K562 (cell line): ENCODE measurements around the gene PRSS27. TPM values are rescaled to one million over a fixed set of nuclear protein-coding genes. Genes with fewer than 3 reads are reported as not detected.

Experiments used
- ATAC-seq: fragments of 200-7000 bp; cut with Tn5 transposase; 3 replicates; pipeline ENCODE4 v1.9.1; 2020; ENCODE audit warnings: moderate library complexity
- BruUV-seq: library from RNA; stranded (reverse); fragments of 400-500 nt; replicated peaks from 2 replicates; lab custom pipeline; 2021; lab: Mats Ljungman, UMichigan
- CTCF ChIA-PET: fragments of 300-600 bp; formaldehyde crosslinking; extraction: SDS; loops from one replicate; lab custom pipeline; 2021; ENCODE audit warnings: low intra/inter-chr PET ratio; lab: Yijun Ruan, JAX
- POLR2A ChIA-PET: fragments of 300-600, 350-650 bp; sonication (Branson Sonifier 250); formaldehyde crosslinking; extraction: SDS; loops from one replicate; lab custom pipeline; 2021; ENCODE audit warnings: antibody characterized with exemption, inconsistent platforms; lab: Yijun Ruan, JAX
- DNase-seq, 4 experiments: peaks; one replicate each; pipeline versions ENCODE4 v3.0.0 to v3.0.0-alpha.2; 2011 to 2018; ENCODE audit warnings: low spot score in 3 of 4, mixed read lengths in 3 of 4; ENCODE audit errors: extremely low read depth in 1 of 4
- FAIRE-seq: peaks from 2 replicates; lab custom pipeline; 2011; peaks lifted over from hg19 to GRCh38; lab: Jason Lieb, UNC
- H2AFZ ChIP-seq: 2 replicates; pipeline ENCODE4 v1.6.0; 2011; ENCODE audit warnings: low read depth, low read length, control low read depth, inconsistent platforms
- H3K27ac ChIP-seq: fragments of 200-600 bp; 3 replicates; pipeline ENCODE4 v1.8.0; 2011; ENCODE audit warnings: low read depth, mild to moderate bottlenecking, control low read depth, inconsistent platforms, low read length, moderate library complexity, mixed read lengths; ENCODE audit errors: extremely low read depth
- H3K27me3 ChIP-seq, 2 experiments: fragments of 300-600 bp in 1 of 2; 2 replicates in 1 of 2; 3 replicates in 1 of 2; pipeline versions ENCODE4 v1.6.0 to v1.8.0; 2011; ENCODE audit warnings: inconsistent platforms in 2 of 2, low read length in 2 of 2, mild to moderate bottlenecking in 1 of 2, mixed read lengths in 1 of 2, moderate library complexity in 1 of 2; ENCODE audit not compliant: control insufficient read depth in 2 of 2, insufficient read depth in 2 of 2
- H3K36me3 ChIP-seq: fragments of 300-600 bp; 3 replicates; pipeline ENCODE4 v1.8.0; 2011; ENCODE audit warnings: mild to moderate bottlenecking, low read length, inconsistent platforms; ENCODE audit not compliant: control insufficient read depth, insufficient read depth
- H3K4me1 ChIP-seq, 2 experiments: fragments of 200-600 bp in 1 of 2; replicated peaks in 1 of 2; 2 replicates in 1 of 2; 3 replicates in 1 of 2; pipeline versions ENCODE4 v1.5.1 to v1.8.0; 2011; ENCODE audit warnings: inconsistent platforms in 2 of 2, low read length in 2 of 2, mild to moderate bottlenecking in 1 of 2, mixed read lengths in 1 of 2, moderate library complexity in 1 of 2; ENCODE audit not compliant: control insufficient read depth in 2 of 2, insufficient read depth in 2 of 2
- H3K4me2 ChIP-seq: 2 replicates; pipeline ENCODE4 v1.6.1; 2011; ENCODE audit warnings: low read length, control low read depth, inconsistent platforms, mixed read lengths; ENCODE audit not compliant: insufficient read depth
- H3K4me3 ChIP-seq: fragments of 200-600 bp; sonication (generic), shearing (Covaris generic); 2 replicates; pipeline ENCODE4 v1.5.1; 2016; ENCODE audit warnings: control low read depth, inconsistent platforms
- H3K79me2 ChIP-seq: fragments of 200-600 bp; 3 replicates; pipeline ENCODE4 v1.8.0; 2011; ENCODE audit warnings: low read length, inconsistent platforms; ENCODE audit not compliant: control insufficient read depth, insufficient read depth
- H3K9ac ChIP-seq, 2 experiments: 2 replicates each; pipeline versions ENCODE4 v1.6.0 to v1.6.1; 2011; ENCODE audit warnings: low read depth in 2 of 2, low read length in 2 of 2, control low read depth in 1 of 2, inconsistent platforms in 1 of 2, mild to moderate bottlenecking in 1 of 2, mixed read lengths in 1 of 2; ENCODE audit not compliant: insufficient read depth in 1 of 2
- H3K9me1 ChIP-seq: one replicate; pipeline ENCODE4 v1.6.0; 2011; ENCODE audit warnings: inconsistent platforms, mild to moderate bottlenecking, low read length, moderate library complexity; ENCODE audit not compliant: control insufficient read depth, insufficient read depth
- H3K9me3 ChIP-seq: replicated peaks from 2 replicates; pipeline ENCODE4 v1.5.1; 2011; ENCODE audit warnings: low read depth, low read length, inconsistent platforms; ENCODE audit not compliant: control insufficient read depth, insufficient read depth
- H4K20me1 ChIP-seq: replicated peaks from 2 replicates; pipeline ENCODE4 v1.6.1; 2011; ENCODE audit warnings: low read length, inconsistent platforms, mixed read lengths; ENCODE audit not compliant: control insufficient read depth, insufficient read depth
- ATF3 ChIP-seq, 2 experiments: fragments of 450-650 bp in 1 of 2; sonication (generic) in 1 of 2; formaldehyde crosslinking in 1 of 2; IDR thresholded peaks in 1 of 2; conservative IDR thresholded peaks in 1 of 2; 2 replicates each; pipeline versions ENCODE4 v1.6.1 to v1.8.1; 2016 to 2023; ENCODE audit warnings: mild to moderate bottlenecking in 2 of 2, moderate library complexity in 2 of 2, inconsistent platforms in 1 of 2, missing genetic modification reagents in 1 of 2
- HDGF ChIP-seq: fragments of 450-650 bp; IDR thresholded peaks from 2 replicates; pipeline ENCODE4 v1.6.1; 2016
- NCOA1 ChIP-seq: fragments of 450-650 bp; IDR thresholded peaks from 2 replicates; pipeline ENCODE4 v1.6.1; 2016; ENCODE audit warnings: low read depth
- POLR2G ChIP-seq: fragments of 200-400 bp; formaldehyde crosslinking; IDR thresholded peaks from 2 replicates; pipeline ENCODE4 v1.6.1; 2017; ENCODE audit warnings: low read depth, mild to moderate bottlenecking, antibody characterized with exemption, low read length, moderate library complexity
- ZNF584 ChIP-seq: fragments of 200-800 bp; sonication (Bioruptor generic); IDR thresholded peaks from 2 replicates; pipeline ENCODE4 v1.6.1; 2016; ENCODE audit warnings: low read depth, mild to moderate bottlenecking, missing genetic modification characterization, missing compliant biosample characterization
- WGBS: fragments of 100-300 bp; shearing (Covaris generic); methylation state at CpG from one replicate; pipeline ENCODE4 v1.1.6; 2016; ENCODE audit warnings: low coverage, mixed read lengths; ENCODE audit not compliant: insufficient coverage; ENCODE audit errors: missing lambda C conversion rate; 5-methylcytosine and 5-hydroxymethylcytosine counted together
- in situ Hi-C: fragments of 300-500 bp; cut with MboI; formaldehyde crosslinking; loops from 4 replicates; pipeline ENCODE4 v1.15.0; 2018; ENCODE audit warnings: inconsistent platforms, mixed read lengths
- intact Hi-C: fragments of 100-400 bp; cut with micrococcal nuclease; formaldehyde crosslinking; loops from 2 replicates; pipeline ENCODE4 v1.14.2; 2022
- polyA plus RNA-seq, 8 experiments: library from polyadenylated mRNA; depleted of rRNA in 4 of 8; stranded (reverse) in 5 of 8; unstranded in 3 of 8; fragments of >200 nt; fragmentation: Nextera tagmentation in 2 of 8; fragmentation: Illumina TruSeq in 1 of 8; extraction: Ambion mirVana in 2 of 8; extraction: Trizol in 1 of 8; gene quantifications; 2 replicates each; pipeline versions ENCODE4 v1.2.1 to v1.2.3, GENCODE V29; 2011 to 2014; ENCODE audit warnings: inconsistent platforms in 1 of 8, missing spikeins in 1 of 8
- total RNA-seq, 7 experiments: library from RNA; depleted of rRNA in 6 of 7; stranded (reverse); fragments of >200 nt in 6 of 7; fragmentation: Illumina TruSeq in 2 of 7; extraction: Trizol in 2 of 7; gene quantifications; 2 replicates each; pipeline versions ENCODE4 v1.2.1 to v1.2.3, GENCODE V29; 2011 to 2021; ENCODE audit warnings: low replicate concordance in 1 of 7

PRSS27 gene
- total and polyA plus RNA-seq, 9 of the 15 experiments (the other 6 are each of a cell fraction or from before 2014, with no cell fraction given): 0.09 to 0.20 (median 0.17) TPM; not detected in 5

GRCh38 chr16:2712546-2712945 is 7.5 kb downstream of the PRSS27 start:
- Histone ChIP-seq H2AFZ (no peak overlapping the region), H3K36me3 (peaks cover 10% of the 10 kb centered on the region; the same call in 1 of the 3 replicates), H3K4me3 (no peak overlapping the region), H3K9me3 (no peaks in the 10 kb centered on the region), H3K9ac (no peak overlapping the region), H3K79me2 (no peaks in the 10 kb centered on the region), H3K27me3 (peaks cover 19 to 35% of the 10 kb centered on the region in 2 experiments; a peak in 4 of 5 replicates)
- in situ Hi-C loops: no loop called here
- BruUV-seq: no TSS peak
- no peak for ATAC-seq
- no peak for DNase-seq
- WGBS: 5% methylated on average over 18 of the region's 21 CpGs
- no peak for FAIRE-seq
- POLR2A ChIA-PET: interaction anchor here (0.7 to 1.5 kb wide), 3 partner anchors 9 to 170 kb away, joined by 3 to 4 read pairs (median 3); partner anchors contain the start of gene FLYWCH2
- TF ChIP-seq ATF3 (IDR thresholded peaks at IDR 0.05): no peak
- TF ChIP-seq ATF3 (CRISPR knock-in tag; conservative IDR thresholded peaks at IDR 0.05): no peak
- no peak for TF ChIP-seq NCOA1
- no peak for TF ChIP-seq ZNF584 (CRISPR knock-in tag)
- TF ChIP-seq HDGF: no peak
- TF ChIP-seq POLR2G: peak; percentile 18; the same call in 1 of the 2 replicates
- TF ChIP-seq, all 486 proteins: peak for 1
- no peak overlapping the region for H3K4me2 ChIP-seq
- CTCF ChIA-PET: no interaction called here
- intact Hi-C loops: no loop called here
- H3K4me1 ChIP-seq: peaks cover 0 to 57% of the 10 kb centered on the region in 2 experiments; a peak in 2 of 5 replicates
- H3K9me1 ChIP-seq: no peaks in the 10 kb centered on the region
- peaks cover 4% of the 10 kb centered on the region; the same call in 1 of the 2 replicates for H4K20me1 ChIP-seq
- no peak overlapping the region for H3K27ac ChIP-seq
